ENCODE results near the gene RERE.

RERE gene

DNA sequence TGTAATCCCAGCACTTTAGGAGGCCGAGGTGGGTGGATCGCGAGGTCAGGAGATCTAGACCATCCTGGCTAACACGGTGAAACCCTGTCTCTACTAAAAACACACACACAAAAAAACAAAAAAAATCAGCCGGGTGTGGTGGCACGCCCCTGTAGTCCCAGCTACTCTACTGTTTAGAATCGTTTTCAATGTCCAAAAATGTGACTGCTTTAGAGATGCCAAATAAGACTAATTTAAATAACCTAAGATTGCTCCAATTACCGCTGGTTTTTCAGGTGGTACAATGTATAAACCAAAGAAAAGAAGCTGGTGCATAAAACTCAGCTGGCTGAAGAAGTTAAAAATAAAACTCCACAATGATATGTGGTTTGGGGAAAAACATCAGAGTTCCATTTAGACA, 132.0 kb downstream of the RERE start:
- DNase-seq (ENCODE audit: low spot score) = no peak

DNA sequence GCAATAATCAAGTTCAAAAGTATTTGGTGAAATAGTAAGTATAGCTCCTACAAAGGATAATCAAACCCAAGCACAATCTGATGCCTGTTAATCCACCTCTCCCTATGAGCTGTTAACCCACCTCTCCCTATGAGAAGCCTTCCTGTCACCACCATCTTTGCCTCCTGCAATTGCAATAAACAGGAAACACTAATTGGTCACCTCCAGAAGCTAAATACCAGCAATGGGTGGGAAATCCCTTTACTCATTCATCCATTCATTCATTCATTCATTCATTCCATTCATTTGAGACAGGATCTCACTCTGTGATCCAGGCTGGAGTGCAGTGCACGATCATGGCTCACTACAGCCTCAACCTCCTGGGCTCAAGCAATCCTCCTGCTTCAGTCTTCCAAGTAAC, 132.8 kb downstream of the RERE start:
- DNase-seq (ENCODE audit: low spot score) = no peak

DNA sequence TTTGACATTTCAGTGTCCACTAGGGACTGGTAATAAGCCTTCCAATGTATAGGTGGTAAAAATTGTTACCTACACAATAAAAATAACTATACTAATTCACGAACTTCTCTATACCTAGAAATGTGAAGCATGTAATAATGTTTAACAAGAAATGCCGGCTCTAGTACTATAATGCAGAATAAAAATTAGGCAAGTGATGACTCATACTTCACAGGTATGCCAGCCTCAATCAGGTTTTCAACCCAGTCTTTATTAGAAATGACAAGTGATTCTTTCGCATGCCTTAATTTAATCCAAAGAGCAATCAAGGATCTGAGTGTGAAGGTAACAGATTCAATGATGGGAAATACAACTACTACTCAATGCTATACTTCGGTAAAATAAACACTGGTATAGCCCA, 134.9 kb downstream of the RERE start:
- DNase-seq (ENCODE audit: low spot score) = no peak

DNA sequence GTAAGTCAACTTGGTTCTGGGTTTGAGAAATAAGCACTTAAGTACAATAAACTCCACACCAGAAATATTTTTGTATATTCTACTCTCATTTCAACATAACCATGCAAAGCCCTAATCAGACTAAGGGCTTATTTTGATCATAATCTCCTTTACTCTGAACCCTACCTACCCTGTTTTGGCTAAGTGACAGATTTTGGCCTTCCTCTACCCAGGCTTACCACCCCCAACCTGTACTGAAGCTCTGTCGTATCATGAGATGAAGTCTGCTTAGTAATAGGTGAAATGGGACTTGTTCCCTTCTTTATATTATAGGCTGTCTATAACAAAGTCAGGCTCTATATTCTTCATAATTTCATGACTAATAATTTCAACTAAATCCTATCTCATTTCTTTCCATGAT, 135.5 kb downstream of the RERE start:
- DNase-seq (ENCODE audit: low spot score) = no peak

DNA sequence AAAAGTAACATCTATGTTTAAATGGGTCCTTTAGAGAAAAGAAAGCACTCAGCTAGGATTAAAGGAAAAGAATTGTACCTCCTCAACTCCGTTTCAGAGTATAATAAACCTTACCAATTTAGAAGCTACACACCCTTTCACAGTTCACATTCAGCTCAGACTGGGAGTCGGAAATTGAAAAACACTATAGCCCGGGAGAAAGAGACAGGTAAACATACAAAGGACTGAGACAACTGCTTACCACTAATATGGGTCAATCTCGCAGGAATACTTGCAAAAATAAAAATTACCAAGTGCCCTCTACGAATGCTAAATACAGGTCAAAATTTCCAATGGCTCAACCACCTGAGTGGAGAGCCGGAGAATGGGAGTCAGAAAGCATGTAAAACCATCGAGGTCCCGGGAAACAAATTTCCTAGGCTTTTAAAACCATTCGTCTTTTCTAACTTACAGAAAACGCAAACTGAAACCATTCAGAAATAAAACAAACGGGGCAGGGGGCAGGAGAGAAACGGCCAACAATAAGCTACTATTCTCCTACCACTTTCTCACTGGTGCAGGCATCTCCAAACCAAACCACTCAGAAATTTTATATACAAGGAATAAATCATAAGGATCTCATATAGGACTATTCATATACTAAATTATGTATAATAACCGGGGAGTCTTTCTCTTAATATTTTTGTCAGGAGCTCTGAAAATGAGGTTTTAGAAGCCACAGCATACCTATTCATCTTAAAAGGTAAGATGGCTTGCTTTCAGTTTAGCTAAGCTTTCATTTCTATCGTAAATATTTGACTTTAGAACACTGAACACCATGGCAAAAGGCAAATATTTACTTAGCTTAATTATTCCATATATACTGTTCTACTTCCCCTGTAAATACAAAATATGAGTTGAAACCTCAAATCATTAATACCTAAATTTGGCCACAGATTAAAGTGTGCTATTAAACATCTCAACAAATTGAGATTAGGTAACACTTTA, 136.5 kb downstream of the RERE start:
- no peak for DNase-seq (ENCODE audit: low spot score)

DNA sequence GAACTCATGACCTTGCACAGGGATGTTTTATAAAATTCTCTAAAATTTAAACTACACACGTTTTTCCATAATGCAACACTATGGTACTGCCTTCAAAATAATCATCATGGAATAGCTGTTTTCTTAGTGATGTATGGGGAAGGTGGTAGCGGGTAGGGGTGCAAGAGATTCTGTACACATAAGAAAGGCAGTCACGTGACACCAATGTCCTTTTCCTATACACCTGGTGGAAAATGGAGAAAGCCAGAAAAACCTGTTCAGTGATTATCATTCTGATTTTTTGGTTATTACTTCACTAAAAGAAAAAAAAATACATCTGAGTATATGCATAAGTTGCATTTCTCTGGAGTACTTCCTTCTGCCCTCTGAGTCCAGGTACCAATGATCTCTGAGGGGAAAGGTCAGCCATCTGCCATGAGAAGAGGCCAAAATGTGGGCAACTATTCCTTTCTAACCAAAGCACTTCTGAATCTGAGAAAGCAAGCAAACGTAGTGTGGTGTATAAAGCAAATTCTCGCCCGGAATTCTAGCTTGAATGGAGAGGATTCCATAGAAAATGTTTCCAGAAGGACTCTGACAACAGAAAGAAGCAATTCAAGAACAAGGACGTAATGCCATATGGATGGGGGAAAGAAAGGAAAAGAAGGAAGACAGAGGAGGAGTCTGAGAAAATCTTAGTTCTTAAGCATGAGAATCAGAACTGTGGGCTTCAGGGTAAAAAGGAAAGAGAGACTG, 137.3 kb downstream of the RERE start:
- DNase-seq (ENCODE audit: low spot score) = no peak

DNA sequence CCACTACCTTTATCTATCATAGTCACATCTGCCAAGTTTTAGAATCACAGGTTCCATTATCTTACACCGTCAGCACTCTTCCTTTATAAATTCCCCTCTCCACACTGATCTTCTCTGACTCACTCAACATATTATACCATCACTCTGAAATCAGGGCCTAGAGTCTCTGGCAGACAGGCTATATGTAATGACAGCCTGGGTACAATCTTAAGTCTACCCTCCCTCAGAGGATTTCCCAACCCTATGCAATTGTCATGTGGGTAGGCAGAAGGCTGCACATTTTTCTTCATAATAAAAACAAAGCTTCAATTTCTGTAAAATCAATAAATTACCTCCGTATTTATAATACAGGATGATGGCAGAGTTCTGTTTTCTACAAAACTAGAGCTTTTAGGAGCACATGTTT, 138.0 kb downstream of the RERE start:
- DNase-seq (ENCODE audit: low spot score) = no peak

DNA sequence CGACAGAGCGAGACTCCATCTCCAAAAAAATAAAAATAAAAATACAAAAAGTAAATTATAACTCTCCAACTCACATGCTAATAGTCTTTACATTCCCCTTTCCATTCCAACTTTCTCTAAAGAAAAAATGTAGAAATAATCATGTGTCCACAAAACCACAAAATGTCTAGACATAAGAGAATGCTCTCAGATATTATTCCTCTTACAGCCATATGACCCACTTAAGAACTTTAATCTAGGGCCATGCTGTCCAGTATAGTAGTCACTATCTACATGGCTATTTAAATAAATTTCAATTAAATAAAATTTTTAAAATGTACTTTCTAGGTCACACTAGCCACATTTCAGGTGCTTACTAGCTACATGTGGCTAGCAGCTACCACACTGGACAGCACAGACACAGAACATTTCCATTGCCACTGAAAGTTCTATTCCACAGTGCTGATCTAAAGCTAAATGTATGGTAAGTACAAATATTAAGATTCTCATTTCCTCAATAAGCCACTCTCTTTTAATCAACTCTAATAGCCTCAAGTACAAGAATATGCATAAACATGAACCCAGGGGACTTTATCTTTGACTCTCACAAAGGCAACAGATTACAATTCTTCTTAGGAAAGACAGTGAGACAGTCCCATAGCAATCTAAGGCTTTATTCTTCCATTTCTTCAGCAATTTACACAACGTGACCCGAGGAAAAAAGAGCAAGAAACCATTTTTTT, 138.6 kb downstream of the RERE start:
- DNase-seq (ENCODE audit: low spot score) = no peak

DNA sequence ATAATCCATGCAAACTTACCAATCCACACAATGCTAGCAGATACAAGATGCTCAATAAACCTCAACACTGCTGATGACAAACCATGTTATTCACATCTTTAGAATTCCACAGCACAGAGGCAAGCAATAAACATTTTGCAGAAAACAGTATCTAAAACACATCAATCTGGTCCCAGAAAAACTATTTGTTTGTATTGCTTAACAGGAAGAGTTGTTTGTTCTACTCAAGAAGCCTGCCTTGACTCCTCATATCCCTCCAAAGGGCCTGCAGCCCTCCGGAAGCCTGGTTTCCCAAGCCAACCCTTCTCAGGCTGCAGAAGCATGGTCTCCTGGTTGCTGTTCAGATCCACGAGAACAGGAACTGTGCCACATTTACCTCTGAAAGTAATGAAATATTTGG, 139.7 kb downstream of the RERE start:
- no peak for DNase-seq (ENCODE audit: low spot score)

DNA sequence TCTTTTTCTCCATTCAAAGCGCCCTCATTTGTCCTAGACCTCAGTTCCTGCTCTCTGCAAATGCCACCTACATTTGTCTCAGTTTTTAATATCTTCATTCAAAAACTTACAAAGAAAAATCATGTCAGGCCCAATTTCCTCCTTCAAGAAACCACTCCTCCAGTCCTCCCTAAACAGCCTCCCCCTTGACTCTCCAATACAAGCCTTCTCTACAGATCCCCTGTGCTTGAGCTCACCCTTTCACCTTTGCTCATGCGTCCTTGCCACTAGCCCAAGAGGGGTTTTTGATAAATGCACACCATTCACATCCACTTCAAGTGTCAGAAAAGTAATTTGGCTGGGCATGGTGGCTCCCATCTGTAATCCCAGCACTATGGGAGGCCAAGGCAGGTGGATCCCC, 140.6 kb downstream of the RERE start:
- DNase-seq (ENCODE audit: low spot score) = no peak

DNA sequence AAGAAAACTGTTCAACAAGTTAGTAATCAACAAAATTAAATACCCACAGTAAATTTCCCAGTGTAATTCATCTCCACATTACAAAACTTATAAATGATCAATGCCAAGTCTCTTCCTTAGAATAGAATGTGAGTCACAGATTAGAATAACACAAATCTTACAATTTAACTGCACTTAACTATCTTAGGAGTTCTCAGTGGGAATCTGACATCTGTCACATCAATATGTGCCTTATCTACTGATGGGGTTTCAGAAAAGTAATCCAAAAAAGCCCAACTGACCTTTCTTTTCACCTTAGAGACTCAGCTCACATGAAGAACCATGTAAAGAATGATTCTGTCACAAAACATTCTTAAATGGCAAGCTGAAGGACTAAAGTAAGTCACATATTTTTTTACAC, 141.4 kb downstream of the RERE start:
- DNase-seq (ENCODE audit: low spot score) = no peak

DNA sequence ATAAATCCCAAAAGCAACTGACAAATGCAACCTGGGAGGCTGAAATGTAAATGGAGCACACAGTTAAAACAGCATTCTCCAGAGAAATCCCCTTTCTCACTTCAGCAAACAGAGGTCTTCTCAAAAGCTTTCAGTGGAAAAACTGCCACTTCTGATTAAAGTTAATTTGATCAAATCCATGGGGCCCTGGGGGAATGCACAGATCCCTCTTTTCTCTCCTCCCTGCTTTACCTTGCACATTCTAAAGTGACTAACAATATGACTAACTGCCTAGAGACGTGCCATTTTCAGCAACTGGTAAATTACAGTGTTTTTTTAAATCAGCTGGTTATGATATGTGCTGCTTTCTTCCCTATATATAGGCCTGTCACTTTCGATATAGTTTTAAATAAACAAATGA, 142.5 kb downstream of the RERE start:
- DNase-seq (ENCODE audit: low spot score) = no peak

DNA sequence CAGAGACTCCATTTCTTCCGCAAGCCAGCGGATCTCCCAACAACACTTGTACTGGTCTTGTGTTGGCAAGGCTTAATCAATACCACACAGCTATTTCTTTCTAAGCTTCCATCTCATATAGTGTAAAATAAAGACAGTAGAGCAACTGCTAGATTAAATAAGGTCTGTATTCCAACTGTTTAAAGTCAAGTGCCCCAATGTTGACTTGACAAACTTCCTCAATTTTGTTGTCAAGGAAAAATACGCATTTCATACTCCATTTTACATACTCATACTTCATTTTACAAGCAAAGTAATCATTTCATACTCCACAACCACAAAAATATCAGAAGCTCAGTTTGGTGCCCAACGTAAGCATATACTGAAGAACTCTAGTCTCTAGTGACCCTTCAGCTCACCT, 143.0 kb downstream of the RERE start:
- DNase-seq (ENCODE audit: low spot score) = no peak

DNA sequence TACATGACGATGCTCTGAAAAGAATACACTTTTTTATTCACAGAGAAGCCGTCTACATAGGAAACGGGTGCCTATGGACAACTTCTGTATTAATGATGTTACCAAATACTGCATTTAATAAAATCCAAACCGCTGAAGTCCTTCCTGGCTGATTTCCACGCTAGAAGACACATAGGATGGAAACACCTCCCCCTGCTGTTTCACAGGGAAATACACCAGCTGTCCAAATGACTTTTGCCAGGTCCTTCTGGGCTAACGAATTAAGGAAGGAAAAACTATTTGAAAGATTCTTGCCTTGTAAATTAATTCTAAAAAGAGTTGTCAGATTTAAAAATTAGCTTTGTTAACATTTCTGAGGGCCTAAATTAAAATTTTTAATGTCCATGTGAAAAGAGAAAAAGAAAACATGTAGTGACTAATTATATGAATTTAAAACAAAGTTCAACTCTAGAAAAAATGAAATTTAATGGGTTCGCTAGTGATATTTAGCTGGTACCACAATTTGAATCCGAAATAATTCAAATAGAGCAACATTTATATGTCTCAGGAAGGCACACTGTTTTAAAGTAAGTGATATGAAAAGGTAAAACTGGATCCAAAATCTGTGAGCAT, 146.0 kb downstream of the RERE start:
- peak; percentile 48 for DNase-seq (ENCODE audit: low spot score)

DNA sequence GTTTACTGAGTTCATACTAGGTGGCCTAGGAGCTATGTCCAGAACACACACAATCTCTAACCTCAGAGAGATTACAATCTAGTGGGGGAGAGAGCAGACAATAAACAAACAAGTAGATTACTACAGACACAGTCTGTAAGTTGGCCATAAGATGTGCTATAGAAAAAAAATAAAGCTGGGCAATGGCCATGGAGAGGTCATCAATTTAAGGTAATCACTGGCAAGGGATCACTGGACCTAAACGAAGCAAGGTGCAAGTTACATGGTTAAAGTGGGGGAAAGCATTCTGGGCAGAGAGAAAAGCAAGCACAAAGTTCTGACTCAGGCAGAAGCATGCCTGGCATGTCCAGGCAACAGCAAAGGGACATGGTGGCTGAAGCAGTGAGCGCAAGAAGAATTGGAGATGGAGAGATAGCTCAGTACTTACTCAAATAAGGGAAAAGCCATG, 147.0 kb downstream of the RERE start:
- DNase-seq (ENCODE audit: low spot score) = no peak

DNA sequence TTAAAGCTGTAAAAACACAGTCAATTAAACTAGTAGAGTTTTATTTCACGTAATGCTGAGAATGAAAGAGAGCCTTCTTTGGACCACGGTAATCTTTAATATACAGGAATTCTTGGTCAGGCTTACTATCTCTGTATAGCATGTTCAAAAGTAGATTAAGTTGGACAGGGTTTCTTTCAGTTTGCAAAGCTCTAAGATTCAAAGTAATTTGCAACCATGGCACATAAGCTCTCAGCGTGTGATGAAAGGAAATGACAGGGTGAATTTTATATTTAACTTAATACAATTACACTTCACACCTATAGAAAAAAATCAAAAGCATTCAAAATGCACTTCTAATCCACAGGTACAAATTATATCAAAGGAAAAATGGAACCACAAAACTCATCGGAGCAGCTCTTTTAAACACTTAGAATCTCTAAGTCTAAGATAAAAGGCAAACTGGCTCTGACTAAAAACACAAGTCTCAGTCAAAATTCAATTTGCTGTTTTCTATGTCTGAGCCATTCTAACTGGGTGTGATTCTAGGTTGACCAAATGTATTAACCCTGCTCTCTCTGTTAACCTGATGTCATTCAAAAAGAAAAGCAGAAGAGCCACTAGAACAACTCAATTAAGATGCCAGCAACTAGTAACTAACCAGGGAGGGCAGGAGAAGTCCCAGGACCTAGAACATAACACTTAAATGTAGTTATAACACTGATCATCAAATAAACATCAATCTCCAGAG, 147.7 kb downstream of the RERE start:
- DNase-seq (ENCODE audit: low spot score) = peak; percentile 67

DNA sequence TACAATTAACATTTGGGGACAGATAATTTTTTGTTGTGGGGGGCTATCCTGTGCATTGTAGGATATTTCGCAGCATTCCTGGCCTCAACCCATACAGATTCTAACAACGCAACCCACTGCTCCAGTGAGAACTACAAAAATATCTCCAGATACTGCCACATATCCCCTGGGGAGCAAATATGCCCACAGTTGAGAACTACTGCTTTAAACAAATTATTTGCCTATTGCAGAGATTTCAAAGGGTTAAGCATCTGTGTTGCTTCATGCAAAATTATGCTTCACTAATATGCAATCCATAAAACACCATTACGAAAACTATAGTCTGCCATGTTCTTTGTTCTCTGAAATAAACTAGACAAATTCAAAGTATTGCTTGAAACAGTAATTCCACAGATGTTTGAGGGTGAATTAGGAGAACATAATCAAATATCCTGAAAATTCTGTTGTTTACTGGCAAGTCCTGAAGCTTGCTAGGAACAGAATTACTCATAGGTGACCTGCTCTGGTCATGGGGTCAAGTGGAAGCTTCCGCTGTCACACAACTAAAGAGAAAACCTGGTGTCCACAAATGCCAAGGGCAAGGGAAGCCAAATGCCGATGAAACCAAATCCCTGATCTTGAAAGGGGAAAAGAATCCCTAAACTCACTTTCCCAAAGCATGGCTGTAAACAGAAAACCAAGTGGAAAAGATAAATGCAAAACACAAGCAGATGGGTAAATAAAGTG, 149.4 kb downstream of the RERE start:
- DNase-seq (ENCODE audit: low spot score) = no peak

DNA sequence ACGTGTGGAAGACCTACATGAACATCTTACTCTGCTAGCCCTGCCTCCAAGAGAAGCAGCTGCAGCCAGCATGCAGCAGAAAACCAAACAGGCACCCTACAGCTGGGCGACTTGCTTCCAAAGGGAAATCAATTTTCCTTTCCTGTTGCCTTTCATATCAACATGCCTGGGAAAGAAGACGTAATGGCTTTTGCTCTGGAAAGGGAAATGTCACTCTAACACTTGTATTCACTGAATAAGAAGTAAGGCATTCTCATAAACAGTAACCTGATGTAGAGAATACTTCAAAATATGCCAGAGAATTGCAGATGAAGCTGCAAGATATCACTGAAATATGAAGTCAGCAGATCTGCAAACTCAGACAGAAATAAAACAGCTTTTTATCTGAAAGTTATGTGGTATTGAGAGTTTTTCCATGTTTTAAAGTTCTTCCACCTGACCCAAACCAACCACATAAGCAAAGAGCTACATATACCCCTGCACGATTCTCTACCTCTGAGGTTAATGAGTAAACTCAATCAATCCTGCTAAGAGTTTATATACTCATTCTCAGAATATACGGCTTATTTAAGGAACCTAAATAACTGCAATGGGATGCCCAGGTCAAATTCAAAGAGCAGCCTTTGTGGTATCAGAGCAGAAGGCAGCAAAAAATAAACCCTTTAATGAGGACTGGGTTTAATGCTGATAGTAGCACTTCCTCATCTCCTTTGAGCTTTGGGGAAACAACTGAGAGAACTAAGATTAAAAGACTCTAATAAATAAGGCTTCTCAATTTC, 150.9 kb downstream of the RERE start:
- peak; percentile 27 for DNase-seq (ENCODE audit: low spot score)

DNA sequence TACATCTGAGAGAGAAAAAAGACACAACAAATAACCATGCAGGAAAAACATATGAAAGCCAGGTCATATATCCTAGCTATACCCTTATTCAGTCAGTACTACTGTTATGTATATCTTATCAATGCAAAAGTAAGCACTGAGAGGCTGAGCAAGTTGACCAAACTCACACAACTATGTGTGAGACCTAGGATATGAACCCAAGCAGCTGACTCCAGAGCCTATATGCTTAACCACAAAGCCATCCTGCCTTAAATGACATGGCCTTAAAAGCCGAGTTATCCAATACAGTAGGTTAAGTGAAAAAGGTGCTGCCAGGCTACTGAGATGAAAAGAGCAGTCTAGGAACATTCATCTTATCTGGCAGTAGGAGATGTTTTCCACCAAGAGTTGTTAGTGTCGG, 151.6 kb downstream of the RERE start:
- DNase-seq (ENCODE audit: low spot score) = peak; percentile 35

DNA sequence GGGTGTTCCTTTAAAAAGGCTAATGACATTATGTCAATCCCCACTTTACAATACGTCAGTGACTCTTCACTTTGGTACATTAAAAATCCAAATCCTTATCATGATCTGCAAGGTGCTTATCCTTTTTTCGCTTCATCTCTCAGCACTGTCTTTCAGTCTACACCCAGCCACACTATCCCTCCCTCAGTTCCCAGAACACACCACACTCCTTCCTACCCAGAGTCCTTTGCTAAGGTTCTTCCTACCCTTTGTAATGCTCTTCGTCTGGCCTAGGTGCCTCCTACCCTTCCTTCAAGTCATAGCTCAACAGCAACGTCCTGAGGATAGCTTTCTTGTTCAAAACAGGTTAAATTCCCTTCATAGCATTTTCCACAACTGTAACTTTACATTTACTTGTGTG, 152.6 kb downstream of the RERE start:
- no peak for DNase-seq (ENCODE audit: low spot score)

All from activated CD4-positive, alpha-beta T cell treated with anti-CD3 and anti-CD28 coated beads, Interleukin-2, Interleukin-4, amounts not matched to agents 100 ng/mL and 50 ng/mL, durations not matched to agents 16 hours and 8 hours (primary cell).